ENCODE data around the gene KCNA3.
A peak's percentile ranks its signal among the peaks of the same experiment; 100 is the strongest.
"Not testable (repeated sequence)": the region's sequence is repeated elsewhere in the genome, so short reads cannot be mapped to it uniquely, and the experiment has no call there.

The KCNA3 gene

DNA sequence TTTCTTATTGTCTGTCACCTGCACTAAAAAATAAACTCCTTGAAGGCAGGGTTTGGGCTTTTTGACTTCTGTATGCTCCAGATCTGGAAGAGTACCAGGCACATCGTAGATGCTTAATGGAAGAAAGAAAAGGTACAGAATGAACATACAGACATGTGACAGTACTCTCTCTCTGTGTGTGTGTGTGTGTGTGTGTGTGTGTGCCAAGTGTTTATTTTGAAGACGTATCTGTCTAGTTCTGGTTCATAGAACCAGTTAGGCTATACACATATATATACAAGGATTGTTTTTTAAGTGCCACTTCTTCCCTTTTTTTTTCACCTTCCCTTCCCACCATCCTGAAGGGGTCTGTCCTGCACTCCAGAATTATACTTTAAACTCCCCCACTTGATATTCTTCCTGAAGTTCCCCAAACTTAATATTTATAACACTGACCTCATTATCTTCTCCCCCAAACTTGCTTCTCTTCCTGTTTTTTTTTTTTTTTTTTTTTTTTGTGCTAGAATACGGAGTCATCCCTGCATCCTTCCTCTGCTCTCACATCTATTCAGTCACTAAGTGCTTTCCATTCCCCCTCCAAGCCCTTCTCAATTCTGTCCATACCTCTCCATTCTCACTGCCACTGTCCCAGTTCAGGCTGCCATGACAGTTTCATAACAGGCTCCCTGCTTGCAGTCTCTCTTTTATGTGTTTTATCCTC is 5.4 kb upstream of the KCNA3 start:
- DNase-seq (ENCODE audit: low read depth in 2 of 2), result no peak

DNA sequence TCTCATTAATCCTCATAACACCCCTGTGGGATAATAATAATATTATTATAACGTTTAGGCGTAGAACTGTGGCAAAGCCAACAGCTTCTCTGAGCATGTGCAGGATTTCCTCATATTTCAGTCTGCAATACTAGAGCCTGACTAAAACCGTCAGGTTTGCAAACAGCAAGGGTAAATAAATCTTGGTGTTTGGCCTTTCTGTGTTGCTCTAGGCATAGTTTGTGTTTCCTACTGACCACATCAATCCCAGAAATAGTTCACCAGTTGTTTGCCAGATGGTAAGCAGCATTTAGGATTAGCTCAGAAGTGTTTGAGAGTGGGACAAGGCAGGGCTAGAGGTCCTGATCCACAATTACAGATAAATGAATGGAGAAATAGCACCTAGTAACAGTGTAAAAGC is 2.8 kb upstream of the KCNA3 start:
- DNase-seq (ENCODE audit: low read depth in 2 of 2), result no peak

DNA sequence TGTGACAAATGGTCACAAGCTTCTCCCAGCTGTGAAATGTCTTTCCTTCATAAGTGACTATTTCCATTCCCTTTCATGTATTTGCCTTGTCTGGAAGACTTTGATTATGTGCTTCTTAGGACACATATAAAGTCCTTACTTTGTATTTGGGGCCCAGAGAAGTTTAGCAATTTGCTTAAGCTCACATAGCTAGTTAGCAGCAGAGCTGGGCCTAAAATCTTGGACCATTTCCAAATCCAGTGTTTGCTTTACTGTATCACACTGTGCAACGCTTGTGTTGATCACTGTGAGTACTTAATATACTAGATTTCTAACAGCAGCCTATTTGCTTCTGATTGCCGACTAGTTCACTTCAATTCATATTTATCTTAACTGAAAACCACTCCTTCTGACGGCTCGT is 2.2 kb upstream of the KCNA3 start:
- DNase-seq (ENCODE audit: low read depth in 2 of 2), result no peak

DNA sequence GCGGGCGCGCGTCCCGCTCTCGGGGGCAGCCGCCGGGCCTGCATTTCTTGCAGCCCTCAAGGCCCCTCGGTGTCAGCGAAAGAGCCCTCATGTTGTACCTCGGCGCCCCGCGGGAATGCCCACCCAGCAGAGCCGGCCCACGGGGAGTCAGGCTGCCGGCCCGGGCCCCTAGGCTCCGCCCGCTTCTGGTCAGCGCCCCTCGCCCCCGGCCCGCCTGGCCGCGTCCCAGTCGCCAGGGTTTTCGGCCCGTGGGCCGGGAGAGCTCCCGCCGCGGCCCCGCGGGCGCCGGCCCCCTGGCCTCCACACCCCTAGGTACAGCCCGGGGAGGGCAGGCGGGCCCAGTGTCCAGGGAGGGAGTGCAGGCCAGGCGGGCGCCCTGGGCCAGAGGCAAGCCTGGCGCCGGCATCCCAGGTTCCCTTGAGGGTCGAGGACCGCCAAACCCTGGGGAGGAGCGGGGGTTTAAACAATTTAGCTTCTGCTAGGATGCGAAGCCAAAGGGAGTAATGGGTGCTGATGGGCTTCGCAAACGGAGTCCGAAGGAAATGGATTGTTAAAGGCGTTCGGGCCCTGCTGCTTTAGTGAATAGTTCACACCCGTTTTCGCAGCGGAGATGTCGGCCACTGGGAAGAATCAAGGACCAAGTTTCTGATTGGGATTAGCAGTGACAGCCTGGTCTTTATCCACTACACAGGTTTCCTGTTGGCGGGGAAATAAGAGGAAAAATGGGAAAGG is 486 bp upstream of the KCNA3 start:
- DNase-seq (ENCODE audit: low read depth in 2 of 2), result no peak

DNA sequence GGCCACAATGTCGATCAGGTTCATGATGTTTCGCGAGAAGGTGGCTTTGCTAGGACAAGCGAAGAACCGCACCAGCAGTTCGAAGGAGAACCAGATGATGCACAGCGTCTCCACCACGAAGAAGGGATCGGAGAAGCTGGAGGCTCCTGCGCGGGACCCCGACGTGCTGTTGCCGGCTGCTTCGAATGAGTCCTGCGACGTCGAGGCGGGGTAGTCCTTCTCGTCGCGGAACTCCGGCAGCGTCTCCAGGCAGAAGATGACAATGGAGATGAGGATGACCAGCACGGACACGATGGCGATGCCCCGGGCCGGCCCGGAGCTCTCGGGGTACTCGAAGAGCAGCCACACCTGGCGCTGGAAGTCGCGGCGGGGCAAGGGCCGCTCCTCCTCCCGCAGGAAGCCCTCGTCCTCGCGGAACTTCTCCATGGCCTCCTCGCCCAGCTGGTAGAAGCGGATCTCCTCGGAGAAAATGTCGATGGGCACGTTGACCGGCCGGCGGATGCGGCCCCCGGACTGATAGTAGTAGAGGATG is 869 bp downstream of the KCNA3 start:
- no peak for DNase-seq (ENCODE audit: low read depth in 2 of 2)

DNA sequence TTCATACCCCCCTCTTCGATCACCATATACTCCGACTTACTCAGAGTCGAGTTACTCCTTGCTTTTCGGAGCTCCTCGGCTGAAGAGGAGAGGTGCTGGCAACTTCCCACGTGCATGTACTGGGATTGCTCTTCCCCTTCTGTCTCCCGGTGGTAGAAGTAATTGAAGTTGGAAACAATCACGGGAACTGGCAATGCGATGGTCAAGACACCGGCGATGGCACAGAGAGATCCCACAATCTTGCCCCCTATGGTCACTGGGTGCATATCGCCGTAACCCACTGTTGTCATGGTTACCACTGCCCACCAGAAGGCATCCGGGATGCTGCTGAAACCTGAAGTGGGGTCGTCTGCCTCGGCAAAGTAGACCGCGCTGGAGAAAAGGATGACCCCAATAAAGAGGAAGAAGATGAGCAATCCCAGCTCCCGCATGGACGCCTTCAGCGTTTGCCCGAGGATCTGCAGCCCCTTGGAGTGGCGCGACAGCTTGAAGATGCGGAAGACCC is 1.5 kb downstream of the KCNA3 start:
- no peak for DNase-seq (ENCODE audit: low read depth in 2 of 2)

DNA sequence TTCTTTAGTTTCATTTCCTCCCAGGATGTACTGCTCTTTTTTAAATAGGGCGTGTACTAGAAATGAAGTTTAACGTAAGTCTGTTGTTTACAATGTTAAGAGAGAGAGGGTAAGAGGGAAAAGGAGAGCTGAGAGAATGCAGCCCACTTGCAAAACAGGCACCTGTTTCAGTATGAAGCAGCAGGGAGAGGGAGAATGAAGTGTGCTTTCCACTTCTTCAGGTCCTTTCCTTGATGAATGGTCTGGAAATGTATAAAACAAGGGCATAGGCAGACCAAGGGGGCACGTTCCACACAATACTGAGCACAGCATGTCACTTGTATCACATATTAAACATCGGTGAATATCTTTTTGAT is 2.0 kb downstream of the KCNA3 start:
- no peak for DNase-seq (ENCODE audit: low read depth in 2 of 2)

DNA sequence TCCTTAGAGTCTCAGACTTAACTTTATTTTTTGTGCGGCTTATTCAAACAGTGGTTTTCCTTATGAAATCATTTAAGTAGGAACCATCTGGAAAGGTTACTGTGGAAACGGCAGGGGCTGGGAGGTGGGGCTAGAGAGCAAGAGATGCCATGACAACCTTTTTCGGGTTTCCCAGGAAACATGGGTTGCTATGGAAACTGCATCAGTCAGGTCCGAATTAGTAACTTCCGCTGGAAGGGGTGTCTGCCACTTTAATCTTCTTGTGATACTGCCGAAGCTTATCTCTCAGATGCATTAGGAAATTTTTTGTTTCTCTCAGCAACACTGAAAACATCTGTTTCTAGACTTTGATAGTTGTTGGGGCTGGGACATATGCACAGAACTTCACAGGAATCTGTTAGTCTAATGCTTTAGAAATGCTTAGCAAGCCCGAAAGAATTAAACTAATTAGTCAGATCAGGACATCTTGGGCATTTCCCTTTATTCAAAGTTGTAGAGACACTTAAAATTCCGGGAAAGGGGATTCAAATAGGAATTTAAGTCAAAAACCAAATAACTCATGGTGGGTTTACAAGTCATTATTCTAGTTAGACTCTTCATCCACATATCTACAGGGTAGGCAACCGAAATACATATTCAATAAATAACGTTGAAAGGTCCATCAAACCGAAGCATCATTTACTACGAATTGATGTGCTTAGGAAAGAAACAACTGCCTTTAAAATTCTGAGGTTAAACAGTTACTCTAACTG is 2.6 kb downstream of the KCNA3 start:
- peak; percentile 57 to 67 for DNase-seq (ENCODE audit: low read depth in 2 of 2)

DNA sequence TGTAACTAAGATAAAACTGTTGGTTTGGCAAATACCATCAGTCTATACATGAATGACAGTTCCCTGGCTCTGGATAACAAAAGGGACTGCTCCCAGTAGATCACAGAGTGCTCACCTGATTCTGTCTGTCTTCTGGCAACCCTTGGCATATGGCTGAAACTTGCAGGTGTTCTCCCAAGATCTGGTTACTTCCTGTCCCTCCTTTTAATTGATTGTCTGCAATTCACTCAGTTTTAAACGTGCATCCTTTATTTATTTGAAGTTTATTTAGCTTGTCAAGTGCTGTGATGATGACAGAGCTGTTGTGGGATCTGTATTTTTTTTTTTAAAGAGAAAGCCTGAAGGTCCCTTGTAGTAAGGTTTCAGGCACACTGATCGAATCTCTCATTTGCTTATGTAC is 3.4 kb downstream of the KCNA3 start:
- DNase-seq (ENCODE audit: low read depth in 2 of 2), result no peak

DNA sequence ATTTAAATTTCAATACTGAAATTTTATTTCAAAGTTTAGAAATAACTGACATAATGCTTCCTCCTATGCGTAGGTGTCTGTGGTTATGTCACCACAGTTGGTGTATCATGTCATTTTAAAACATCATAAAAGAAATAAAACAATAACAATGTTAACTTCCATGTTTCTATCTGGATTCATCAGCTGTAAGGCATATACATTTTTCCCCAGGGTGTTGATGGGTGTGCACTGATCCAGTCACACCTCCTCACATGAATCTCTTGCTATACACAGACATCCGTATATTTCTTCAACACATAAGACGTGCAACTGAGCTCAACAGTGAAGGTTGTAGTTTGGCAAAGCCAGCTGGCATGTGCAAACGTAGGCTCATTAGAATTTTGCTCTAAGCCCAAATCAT is 6.2 kb downstream of the KCNA3 start:
- no peak for DNase-seq (ENCODE audit: low read depth in 2 of 2)

DNA sequence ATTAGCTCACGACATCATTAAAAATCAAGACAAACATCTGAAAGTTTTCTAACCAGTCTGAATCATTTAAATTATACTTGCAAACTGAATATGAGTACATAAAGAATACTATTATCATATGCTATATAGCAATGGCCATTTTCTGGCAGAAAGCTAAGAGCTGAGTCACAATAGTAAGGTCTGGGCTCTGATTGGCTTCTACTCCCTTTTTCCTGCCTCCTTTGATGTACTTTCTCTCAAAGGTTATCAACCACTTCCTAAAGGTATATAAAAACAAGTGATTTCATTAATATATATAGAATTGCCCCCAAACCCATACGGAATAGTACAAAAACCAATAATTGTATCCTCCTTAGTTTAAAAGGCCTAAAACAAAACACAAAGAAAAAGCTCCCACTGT is 7.0 kb downstream of the KCNA3 start:
- no peak for DNase-seq (ENCODE audit: low read depth in 2 of 2)

DNA sequence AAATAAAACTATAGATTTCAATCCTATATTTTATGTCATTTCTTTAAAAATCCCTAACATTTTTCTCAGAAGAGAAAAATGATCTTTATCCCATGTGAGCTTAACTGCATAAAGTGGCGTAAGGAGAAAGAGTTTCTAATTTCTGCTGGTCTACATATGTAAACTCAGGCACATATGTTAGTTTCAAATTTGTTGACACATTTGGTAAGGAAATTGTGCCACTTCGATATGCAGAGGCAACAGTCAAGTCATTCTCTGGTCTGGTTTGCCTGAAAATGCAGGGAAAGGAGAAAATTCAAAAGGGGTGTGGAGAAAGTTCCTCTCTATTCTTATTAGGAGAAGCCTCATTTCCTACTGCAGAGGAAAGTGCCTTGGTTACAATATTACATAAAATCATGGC is 11.5 kb downstream of the KCNA3 start:
- DNase-seq (ENCODE audit: low read depth in 2 of 2), result no peak

DNA sequence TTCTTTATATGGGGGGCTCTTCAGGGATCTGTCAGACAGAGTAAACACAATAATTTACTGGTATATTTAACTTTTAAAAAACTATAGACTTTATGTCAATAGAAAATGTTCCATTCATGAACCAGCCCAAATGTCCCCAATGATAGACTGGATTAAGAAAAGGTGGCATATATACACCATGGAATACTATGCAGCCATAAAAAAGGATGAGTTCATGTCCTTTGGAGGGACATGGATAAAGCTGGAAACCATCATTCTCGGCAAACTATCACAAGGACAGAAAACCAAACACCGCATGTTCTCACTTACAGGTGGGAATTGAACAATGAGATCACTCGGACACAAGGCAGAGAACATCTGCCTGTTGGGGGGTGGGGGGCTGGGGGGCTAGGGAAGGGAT is 15.2 kb downstream of the KCNA3 start:
- DNase-seq (ENCODE audit: low read depth in 2 of 2), result not testable (repeated sequence)

DNA sequence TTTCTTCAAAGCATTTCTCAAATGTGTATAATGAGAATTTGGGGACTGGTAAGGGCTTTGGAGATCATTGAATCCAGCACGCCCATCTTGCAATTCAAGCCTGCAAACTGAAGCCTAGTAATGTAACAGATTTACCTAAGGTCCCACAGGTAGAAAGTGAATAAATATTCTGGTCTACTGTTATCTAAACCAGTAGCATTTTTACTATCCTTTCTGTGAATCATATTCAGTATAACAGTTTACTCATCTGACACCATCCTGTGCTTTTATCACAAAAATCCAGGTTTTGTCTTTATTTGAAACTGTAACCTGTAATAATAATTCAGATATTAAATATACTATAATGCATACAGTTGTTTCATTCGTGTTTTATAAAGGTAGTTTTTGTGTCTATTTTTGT is 17.4 kb downstream of the KCNA3 start:
- DNase-seq (ENCODE audit: low read depth in 2 of 2), result no peak

DNA sequence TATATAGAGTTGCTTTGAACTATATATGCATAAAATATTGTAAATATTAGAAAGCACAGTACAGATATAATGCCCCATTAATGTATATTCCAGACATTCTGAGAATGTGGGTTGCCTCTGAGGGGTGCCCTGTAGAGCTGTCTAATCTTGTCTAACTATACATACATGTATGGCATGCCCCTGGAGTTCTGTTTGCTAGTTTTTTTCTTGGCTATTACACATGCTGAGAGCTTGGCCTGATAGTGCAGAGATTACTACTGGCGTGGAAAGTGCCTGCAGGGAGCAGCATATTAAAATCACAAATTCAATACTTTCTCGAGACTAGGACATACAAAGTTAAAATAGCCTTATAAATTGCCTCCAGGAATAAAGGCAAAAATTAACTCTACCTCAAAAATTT is 24.1 kb downstream of the KCNA3 start:
- no peak for DNase-seq (ENCODE audit: low read depth in 2 of 2)

DNA sequence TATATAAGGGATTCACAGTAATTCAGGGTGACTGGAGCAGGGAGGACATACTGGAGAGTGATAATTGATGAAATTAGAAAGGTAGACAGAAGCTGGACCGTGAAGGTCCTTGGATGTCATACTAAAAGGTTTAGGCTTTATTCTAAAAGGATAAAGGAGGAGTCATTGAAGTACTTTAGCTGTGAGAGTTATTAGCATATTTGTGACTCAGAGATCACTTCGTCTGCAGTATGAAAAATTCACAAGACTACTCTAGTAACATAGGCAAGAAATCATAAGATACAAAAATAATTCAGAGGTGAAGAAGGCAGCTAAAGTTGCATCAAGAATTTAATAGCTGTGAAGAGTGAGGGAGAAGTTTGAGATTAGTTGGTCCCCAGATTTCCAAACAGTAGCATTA is 26.3 kb downstream of the KCNA3 start:
- no peak for DNase-seq (ENCODE audit: low read depth in 2 of 2)

DNA sequence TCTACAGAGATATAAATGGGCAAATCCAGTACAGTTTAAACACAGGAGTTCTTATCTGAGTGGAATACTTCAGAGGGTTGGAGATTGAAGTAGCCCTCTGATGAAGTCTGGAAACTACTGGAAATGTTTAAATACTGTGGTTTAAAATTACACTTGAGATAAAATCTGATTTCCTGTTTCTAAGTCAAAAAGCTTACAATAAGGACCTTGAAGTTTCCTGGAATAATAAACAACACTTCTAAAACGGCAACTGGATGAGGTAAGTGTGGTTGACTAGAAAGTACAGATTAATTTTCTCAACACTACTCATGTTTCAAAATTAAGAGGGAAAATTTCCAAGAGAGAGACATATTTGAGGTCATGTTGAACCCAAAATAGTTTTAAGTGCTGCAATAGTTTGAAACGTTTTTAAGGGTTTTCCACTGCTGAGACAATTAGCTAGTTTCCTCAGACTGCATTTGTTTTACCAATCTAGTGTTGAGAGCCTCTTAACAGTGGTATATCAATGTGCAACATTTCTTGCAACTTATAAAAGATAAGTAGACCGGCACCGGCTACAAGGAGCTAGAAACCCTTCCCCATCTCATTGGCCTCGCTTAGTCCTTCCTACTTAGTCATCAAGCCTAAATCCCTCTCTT is 27.4 kb downstream of the KCNA3 start:
- no peak for DNase-seq (ENCODE audit: low read depth in 2 of 2)

DNA sequence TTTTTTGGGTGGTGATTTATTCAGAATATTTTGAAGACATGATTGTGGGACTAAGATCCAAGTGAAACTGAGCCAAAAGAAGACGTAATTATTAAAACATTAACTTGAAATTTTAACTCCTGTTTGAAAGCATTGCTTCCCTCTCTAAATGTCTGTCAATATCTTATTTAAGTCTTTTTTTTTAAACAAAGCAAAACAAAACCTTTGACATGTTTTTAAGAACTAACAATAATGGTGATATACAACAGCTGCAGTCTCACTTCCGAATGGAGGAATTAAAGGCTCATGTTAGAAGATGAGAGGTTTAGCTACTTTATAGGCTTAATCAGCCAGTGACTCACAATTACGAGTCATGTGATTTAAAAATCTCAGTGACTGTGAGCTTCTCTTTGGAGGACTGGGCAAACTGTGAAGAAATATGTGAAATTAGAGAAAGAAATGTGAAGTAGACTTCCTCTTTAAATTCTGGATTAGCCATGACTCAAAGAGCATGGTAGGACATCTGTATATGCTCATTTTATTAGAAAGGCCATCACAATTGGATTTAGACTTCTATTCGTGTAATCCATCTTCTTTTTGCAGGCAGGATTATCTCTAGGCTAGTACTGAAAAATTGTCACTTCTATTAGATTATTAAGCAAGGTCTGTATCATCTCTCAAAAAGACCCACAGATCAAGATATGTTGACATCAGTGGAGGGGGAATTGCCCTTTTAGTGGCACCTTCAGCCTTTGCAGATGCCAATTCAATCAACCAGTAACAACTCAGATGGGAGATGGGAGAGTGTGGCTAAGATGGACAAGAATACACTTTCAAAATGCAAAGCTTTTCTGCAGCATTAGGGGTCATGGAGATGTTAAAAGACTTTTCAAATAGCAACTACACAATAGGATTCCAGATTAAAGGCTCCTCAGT is 28.7 kb downstream of the KCNA3 start:
- no peak for DNase-seq (ENCODE audit: low read depth in 2 of 2)

DNA sequence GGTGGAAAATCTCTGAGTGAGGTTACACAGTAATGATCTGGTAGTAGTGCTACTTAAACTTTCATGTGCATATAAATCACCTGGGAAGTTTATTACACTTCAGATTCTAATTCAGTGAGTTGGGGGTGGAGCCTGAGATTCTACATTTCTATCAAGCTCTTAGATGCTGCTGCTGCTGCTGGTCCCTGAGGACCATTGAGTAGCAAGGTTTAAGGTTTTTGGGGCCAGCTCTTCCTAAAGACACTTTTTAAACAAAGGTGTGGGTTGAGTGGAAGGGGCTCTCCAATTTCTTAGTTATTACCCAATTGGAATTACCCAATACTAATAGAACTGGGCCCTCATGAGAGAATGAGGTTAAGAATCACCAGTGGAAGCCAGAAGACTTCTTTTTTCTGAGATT is 29.5 kb downstream of the KCNA3 start:
- DNase-seq (ENCODE audit: low read depth in 2 of 2), result no peak

DNA sequence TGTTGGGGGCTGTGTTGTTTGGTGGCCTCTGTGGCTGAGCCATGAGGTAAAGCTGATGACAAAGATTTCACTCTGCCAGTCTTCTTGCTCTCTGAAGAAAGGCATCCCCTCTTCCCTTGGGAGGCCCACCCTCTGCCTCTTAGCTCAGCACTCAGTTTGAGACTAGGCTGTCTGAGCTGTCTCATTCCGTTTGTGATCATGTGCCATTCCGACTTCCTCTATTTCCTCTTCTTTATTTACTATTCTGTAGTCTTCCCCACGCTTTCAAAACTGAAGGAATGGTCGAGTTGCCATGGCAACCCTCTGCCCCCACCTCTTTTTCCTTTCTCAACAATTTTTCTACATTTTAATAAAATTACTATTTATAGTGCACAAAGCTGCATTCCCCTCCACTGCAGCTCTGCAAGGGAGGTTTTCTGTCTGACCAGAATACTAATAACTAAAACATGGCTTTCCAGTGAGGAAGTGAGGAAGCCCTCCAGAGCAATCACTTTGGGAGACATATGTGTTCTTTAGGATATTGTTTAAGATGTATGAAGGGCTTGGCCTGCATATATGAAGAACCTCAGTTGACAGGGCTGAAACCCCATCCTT is 30.8 kb downstream of the KCNA3 start:
- DNase-seq (ENCODE audit: low read depth in 2 of 2), result no peak

All from stimulated activated CD4-positive, alpha-beta T cell treated with anti-CD3 and anti-CD28 coated beads, Interleukin-15, amount 100 ng/mL, for 48 hours (primary cell).